C4-2B (cell line): ENCODE data around the gene PARP16.

ENCODE experiments used
- ZFX ChIP-seq: fragments of 450-650 bp; IDR thresholded peaks from 2 replicates; pipeline ENCODE4 v1.6.1; 2017
- TF ChIP-seq, protein P1 (sequence below): fragments of 450-650 bp; conservative IDR thresholded peaks from 2 replicates; pipeline ENCODE4 v1.5.1; 2017; ENCODE audit warnings: mild to moderate bottlenecking

DNA sequence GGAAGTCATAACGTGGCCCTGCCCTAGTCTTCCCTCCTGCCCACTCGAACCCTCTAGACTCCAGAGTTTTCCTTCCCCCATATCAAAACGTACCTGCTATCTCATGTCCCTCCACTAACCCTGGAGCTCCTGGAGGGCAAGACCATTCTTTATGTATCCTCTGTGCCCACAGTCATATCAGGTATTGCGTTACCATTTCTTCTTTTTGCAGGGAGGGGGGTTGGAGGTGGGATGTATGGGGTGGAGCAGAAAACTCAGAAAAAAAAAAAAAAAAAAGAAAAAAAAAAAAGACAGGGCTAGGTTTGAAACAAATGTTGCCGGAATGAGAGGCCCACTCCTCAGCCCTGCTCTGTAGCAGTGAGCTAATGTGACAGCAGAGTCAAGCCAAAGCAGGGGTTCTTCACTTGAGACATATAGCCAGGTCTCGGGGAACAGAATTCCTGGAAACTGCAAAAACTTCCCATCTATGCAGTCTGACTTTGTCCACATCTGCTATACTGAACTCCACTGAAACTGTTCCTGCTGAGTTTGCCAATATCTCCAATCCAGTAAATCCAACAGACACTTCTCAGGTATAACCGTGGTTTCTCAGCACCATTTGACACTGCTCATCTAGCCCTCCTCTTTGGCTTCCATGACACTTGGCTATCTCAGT is 31.1 kb downstream of the PARP16 start:
- TF ChIP-seq, protein P1, sequence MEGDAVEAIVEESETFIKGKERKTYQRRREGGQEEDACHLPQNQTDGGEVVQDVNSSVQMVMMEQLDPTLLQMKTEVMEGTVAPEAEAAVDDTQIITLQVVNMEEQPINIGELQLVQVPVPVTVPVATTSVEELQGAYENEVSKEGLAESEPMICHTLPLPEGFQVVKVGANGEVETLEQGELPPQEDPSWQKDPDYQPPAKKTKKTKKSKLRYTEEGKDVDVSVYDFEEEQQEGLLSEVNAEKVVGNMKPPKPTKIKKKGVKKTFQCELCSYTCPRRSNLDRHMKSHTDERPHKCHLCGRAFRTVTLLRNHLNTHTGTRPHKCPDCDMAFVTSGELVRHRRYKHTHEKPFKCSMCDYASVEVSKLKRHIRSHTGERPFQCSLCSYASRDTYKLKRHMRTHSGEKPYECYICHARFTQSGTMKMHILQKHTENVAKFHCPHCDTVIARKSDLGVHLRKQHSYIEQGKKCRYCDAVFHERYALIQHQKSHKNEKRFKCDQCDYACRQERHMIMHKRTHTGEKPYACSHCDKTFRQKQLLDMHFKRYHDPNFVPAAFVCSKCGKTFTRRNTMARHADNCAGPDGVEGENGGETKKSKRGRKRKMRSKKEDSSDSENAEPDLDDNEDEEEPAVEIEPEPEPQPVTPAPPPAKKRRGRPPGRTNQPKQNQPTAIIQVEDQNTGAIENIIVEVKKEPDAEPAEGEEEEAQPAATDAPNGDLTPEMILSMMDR = no peak
- TF ChIP-seq ZFX = no peak
